C4-2B (cell line): ENCODE measurements around the gene KCNMA1.

Source experiments
- CTCF ChIP-seq: fragments of 450-650 bp; conservative IDR thresholded peaks from 2 replicates; pipeline ENCODE4 v1.5.1; 2017; ENCODE audit warnings: mild to moderate bottlenecking
- ZFX ChIP-seq: fragments of 450-650 bp; IDR thresholded peaks from 2 replicates; pipeline ENCODE4 v1.6.1; 2017

DNA sequence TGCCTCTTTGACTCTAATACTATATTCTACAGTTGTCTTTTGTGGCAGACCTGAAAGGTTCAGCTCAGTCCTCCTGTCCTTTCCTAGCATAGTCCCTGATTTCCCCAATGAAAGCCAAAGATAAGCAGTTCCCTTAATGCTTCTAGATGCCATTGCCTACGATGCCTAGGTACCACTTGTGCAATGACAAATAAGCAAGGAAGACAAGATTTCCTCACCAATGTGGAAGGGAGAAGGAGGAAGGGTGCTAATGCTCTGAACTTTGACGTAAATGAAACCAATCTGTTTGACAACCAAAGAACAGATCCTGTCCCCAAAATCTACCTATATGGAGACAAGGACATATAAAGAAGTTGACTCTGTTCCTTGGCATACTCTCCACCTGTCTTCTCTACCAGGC lies 393.3 kb downstream of the KCNMA1 start:
- TF ChIP-seq CTCF (no peak), ZFX (no peak)
